Measurements from ENCODE around the gene HNF1A.

HNF1A gene

DNA sequence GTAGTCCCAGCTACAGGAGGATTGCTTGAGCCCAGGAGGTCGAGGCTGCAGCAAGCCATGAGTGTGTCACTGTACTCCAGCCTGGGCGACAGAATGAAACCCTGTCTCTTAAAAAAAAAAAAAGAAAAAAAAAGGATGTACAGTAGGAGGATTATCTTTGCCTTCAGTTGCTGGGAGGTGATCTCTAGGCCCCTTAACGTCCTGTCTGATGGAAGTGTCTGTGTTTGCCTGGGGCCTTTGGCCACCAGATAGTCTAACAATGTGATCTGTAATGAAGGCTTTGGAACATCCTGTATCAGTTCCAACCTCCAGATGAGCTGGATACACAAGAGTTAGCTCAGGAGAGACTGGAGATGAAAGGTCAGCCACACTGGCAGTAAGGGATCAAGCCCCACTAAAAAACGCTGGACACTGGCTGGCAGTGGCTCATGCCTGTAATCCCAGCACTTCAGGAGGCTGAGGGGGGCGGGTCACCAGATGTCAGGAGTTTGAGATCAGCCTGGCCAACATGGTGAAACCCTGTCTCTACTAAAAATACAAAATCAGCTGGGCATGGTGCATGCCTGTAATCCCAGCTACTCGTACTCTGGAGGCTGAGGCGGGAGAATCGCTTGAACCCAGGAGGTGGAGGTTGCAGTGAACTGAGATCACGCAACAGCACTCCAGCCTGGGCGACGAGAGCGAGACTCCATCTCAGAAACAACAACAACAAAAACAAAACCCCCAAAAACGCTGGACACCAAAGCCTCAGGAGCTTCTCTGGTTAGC is 19.0 kb upstream of the HNF1A start:
- no peak for DNase-seq (ENCODE audit: low read depth in 2 of 2)

DNA sequence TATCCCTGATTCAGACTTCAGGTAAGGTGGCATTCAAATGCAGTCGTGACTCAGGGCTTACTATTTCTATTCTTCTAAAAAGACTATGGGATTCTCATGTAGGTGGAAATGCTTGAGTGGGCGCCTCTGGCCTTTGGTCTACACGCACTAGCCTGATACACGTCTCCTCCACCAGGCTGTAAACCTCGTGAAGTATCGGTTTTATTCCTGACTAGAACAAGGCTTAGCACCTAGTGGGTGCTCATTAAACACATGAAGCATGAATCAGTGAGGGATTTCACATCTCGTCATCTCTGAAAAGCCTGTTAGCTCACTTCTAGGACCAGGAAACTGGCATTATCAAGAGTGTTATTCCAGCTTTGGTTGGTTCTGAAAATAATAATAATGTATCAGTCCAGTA is 17.7 kb upstream of the HNF1A start:
- peak in 1 of 2 donors; percentile 41 for DNase-seq (ENCODE audit: low read depth in 2 of 2)

DNA sequence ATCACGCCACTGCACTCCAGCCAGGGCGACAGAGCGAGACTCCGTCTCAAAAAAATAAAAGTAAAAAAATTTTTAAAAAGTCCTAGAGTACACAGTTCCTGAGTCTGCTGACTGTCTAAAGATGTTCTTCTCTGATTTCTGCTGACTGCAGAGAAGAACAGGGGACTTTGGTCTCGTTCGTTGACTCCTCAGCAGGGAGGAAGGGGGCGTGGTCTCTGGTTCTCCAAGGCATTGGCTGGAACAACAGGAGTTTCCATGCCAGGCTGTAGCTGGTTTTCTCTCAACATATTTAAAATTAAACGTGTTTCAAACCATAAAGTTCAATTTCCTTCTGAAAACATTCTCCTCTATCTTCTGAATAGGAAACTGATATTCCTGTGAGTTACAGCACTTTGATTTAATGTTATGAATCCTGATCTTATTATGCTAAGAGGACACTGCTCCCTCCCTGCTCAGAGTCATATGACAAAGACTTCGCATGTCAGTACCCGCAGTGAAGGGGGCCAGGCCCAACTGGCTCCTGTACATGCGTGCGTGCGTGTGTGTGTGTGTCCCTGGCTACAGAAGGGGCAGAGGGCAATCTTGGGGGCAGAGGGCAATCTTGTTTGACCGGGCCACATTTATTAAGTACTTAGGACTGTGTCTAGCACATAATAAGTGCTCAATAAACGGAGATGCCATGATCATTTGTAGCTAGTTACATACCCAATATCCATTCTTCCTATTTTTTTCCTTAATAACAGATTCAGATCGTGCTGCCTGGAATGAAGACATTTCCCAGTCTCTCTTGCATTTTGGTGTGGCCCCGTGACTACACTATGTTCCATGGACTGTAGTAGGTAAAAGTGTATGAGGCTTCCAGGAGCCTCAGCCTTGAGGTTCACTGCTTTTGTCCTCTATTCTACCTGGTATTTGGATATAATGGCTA is 16.5 kb upstream of the HNF1A start:
- DNase-seq (ENCODE audit: low read depth in 2 of 2), result no peak

DNA sequence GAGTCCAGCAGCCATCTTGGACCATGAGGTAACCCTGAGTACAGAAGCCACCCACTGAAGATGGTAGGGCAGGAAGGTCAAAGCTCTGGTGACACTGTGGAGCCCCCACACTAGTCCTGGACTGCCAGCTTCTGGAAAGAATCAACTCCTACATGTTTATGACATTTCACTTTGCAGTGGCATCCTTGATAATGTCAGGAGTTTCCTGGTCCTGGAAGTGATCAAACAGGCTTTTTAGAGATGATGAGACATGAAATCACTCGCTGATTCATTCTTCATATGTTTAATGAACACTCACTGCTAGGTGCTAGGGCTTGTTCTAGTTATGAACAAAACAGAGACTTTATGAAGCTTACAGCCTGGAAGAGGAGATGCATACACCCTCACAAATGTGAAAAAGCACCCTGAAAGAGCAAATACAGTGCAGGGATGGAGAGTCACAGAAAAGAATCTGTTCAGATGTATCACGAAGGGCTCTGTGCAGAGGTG is 15.8 kb upstream of the HNF1A start:
- DNase-seq (ENCODE audit: low read depth in 2 of 2), result no peak

DNA sequence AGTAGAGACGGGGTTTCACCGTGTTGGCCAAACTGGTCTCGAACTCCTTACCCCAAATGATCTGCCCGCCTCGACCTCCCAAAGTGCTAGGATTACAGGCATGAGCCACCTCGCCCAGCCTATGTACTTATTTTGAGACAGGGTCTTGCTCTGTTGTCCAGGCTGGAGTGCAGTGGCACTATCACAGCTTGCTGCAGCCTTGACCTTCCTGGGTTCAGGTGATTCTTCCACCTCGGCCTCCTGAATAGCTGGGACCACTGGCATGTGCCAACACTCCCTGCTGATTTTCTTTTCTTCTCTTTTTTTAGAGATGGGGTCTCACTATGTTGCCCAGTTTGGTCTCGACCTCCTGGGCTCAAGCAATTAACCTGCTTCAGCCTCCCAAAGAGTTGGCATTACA is 14.0 kb upstream of the HNF1A start:
- no peak for DNase-seq (ENCODE audit: low read depth in 2 of 2)

DNA sequence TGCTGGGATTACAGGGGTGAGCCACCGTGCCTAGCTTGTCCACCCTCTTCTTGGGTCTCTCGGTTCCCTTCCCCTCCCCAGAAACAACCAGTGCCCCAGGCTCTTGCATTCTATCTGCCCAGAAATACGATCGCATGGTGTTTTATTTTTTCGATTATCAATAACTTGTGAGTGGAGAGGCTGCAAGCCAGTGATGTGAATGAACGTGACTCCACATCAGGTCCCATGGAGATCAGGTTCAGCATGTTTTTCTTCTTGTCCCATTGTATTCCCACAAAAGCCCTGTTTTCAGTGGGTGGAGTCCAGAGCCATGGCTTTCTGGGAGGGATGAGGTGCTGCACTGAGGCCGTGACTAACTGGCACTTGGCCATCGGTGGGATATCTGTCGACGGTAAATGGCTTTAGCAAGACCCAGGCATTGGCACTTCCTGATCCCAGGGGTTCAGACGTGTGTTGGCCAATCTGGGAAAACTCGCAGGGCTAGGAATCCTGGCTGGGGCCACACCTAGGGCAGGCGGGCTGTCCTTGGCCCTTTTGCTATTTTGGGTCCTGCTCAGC is 12.7 kb upstream of the HNF1A start:
- DNase-seq (ENCODE audit: low read depth in 2 of 2), result no peak

DNA sequence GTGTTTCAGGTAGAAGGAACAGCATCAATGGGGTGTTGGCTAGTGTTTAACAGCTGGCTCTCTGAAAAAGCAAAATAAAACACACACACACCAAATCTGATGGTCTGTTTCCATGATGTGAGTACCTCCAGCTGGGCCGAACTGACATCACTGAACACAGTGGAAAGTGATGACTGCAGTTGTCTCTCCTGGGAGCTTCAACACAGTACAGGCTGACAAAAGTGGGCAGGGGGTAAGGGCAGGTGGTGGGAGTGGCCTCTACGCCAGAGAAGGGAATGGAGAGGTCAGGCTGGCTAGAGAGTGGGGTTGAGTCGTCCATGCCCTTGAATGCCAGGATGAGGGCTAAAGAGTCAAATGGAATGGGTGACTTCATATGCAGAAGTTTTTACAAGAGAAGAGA is 8.0 kb upstream of the HNF1A start:
- no peak for DNase-seq (ENCODE audit: low read depth in 2 of 2)

DNA sequence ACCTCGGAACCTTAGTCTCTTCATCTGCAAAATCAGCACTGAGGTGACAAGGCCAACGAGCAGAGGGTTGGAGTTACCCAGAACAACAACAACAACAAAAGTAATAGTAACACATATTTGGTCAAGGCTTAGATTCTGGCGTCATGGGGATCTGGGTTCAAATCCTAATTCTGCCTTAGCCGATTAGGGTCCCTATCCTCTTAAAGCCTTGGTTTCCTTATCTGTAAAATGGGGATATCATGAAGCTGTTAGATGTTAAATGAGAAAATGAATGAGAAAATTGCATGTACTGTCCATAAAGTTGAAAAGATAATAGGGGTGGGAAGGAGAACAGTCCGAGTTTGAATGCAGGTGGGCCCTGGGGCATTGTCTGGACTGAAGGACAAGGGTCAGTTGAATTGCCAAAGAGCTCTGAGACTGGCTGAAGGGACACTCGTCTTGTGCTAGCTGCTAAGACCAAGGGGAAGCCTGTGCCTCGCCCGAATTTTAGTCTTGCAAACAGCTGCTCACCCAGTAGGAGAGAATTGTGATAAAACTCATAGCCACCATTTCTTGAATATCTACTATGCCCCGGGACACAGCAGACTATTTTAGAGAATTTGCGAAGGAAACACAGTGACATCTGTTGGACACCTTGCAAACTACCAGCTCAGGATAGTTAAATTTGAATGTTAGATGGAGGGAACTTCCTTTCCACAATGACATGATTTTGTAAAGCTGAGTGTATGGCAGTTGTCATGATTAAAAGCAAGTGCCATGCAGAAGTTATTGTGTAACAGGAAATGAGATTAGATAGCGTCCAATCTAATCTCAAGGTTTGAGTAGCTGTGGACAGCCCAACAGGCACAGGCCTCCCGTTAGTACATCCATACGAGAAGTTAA is 6.8 kb upstream of the HNF1A start:
- no peak for DNase-seq (ENCODE audit: low read depth in 2 of 2)

DNA sequence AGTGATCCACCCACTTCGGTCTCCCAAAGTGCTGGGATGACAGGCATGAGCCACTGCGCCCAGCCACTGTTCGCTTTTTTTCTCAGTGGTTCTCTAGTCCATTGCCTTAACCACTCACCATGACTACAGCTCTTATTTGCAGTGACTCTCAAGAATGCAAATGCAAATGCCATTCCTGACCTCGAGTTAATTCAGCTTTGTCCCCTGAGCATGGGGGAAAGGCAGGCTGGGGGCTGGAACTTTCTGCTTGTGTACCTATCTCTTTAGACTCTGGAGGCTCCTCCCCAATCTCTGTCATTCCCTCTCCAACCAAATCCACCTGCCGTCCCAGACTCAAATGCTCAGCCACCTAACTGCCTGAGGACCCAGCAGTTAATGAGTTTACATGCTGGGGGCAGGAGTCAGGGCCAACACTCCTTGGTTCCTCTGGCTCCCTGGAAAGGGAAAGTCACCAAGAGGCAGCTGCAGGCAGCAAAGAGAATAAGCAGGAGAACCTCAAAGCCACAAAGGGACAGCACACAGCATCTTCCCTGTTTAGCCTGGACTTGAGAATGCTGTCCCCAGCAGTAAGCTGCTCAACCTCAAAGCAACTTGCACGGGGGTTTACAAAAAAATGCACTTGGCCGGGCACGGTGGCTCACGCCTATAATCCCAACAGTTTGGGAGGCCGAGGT is 5.3 kb upstream of the HNF1A start:
- no peak for DNase-seq (ENCODE audit: low read depth in 2 of 2)

DNA sequence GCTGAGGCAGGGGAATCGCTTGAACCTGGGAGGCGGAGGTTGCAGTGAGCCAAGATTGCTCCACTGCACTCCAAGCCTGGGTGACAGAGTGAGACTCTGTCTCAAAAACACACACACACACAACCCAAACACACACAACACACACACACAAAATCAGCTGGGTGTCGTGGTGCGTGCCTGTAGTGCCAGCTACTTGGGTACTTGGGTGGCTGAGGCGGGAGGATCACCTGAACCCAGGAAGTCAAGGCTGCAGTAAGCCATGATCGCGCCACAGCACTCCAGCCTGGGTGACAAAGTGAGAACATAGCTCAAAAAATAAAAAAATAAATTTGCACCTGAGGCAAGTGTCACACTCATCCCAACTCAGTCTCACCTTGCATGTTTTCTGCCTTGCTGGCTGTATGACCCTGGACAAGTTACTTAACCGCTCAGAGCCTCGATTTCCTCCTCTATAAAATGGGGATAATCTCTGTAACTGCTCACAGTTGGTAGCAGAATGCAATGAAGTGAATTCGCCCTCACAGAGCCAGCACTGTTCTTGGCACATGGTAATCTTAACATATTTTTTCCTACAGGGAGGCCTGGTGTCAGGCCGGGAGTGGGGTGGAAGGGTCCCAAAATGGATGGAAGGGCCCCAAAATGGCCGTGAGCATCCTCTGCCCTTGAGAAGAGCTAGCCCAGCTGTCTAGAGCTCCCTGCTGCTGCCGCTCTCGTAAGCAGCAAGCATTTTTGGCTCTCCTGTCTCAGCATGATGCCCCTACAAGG is 630 bp upstream of the HNF1A start:
- no peak for DNase-seq (ENCODE audit: low read depth in 2 of 2)

DNA sequence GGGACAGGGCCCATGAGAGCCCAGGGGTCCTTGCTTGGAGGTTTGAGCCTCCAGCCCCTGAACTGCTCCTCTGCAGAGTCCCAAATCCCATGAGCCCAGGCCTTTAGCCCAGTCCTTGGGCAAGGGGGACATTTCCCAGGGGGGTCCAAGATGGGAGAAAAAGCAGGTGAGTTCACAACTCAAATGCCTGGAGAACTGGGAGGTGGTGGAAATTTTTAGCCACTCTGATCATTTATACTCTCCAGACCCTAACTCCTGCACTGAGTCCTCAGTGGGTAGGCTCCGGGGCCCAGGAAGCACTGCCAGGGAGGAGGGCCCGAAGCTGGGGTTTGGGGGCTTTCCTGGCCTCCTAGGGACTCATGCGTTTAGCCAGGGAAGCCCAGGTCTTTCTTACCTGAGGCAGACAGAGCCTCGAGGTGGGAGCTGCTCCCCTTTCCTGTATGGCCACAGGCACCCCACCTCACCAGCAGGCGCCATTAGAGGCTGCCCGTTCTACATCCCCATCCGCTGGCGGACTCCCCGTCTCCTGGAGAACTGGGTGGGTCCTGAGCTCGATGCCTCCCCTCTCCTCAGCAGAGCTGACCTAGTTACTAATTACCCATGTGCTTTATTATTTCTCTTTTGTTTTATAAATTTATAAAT is 998 bp downstream of the HNF1A start:
- no peak for DNase-seq (ENCODE audit: low read depth in 2 of 2)

DNA sequence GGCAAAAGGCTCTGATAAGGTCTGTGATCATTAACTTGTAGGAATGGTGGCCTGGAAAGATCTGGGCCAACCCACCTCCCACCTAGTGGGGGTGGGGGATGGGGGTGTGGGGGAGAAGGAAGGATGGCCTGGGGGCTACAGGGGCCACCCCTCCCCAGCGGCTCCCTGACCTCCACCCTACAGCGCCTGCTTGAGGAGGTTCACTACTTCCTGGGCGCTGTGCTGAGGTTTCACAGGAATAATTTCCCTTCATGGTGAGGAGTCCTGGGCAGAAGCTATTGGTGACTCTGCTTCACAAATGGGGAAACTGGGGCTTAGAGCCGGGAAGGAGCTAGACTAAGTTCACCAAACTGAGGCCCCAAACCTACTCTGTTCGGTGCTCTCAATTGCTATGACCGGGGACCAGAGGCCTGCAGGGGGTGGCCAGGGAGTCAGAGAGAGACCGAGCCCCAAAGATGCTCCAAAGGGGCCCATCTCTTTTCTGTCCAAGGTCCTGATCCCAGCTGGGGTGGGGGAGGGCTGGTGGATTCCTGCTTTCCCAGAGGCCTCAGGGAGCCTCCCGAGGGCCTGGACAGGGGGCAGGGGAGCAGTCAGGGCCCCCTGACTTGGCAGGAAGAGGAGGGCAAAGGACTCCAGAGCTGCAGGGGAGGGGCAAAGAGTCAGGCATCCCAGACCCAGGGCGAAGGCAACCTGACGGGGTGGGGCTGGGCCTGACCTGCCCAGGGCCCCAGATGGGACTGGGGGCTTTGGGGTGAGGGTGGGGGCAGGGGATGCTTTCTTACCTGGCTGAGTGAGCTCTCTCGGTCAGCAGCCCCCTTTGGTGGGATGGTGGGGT is 1.7 kb downstream of the HNF1A start:
- no peak for DNase-seq (ENCODE audit: low read depth in 2 of 2)

DNA sequence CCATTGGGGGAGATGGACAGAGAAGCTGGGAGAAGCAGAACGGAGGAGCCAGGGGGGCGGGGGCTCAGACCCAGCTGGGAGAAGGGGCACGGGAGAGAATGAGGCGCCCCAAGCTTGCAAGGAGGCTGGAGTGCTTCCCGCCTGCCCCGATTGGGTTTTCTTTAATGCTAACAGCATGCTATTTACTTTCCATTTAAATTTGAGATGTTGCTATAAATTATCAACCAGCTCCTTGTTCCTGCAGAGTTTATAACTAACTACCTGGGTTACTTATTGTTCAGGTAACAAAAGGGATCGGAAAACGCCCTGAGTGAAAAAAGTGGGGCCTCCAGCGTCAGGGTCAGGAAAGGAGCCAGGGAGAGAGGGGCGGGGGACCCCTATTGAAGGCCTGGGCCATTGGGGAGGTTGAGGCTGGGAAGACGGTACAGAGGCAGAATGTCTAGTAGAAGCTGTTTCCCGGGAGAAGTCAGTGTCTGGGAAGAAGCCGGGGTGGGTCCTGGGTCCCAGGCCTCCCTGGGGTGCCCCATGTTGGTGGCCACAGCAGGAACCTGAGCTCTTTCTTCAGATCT is 2.5 kb downstream of the HNF1A start:
- DNase-seq (ENCODE audit: low read depth in 2 of 2), result no peak

DNA sequence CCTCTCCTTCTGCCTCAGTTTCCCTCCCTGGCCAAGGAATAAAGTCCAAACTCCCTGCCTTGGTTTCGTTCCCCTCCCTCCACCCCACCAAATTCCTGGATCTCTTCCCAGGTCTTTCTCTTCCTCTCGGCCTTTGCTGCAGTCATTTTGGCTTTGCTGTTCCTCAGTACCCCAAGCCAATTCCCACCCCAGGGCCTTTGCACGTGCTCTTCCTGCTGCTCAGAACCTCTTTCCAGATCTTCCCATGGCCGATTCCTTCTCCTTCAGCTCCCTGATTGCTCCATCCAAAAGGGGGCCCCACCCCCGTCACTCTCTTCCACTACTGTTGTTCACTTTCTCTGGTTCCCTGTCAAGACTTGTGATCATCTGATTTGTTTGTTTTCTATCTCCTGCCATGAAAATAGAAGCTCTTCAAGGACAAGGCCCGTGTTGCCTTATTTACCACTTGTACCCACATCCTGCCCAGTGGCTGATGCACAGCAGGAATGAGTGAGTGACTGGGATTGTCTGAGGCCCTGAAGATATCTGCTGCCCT is 3.1 kb downstream of the HNF1A start:
- DNase-seq (ENCODE audit: low read depth in 2 of 2), result no peak

DNA sequence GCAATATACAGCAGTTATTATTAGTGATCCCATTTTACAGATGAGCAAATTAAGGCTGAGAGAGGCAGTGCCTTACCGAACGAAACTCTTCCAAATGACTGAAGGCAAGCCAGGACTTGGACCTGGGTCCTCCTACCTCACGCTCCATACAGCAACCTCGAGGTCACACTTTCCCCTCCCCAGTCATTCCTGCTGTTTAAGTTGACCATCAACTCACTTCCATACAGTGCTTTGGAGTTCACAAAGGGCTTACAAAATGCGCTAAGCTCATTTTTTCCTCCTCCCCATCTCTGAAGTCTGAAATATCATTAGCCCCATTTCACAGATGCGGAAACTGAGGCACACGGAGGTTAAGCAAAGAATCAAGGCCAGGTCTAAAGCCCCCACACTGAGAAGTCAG is 4.3 kb downstream of the HNF1A start:
- DNase-seq (ENCODE audit: low read depth in 2 of 2), result no peak

DNA sequence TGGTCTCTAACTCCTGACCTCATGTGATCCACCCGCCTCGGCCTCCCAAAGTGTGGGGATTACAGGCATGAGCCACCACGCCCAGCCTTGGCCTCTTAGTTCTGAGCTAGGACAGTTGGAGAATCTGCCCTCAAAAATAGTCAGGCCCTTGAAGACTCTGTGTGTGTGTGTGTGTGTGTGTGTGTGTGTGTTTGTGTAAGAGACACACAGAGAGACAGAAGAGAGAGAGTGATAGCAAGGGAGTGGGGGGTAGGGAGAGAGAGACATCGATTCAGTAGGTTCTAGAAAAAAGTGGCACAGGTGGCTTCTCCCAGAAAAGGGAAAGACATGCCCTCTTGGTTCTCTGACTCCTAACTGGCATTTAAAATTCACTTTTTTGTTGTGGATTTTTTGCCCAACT is 5.4 kb downstream of the HNF1A start:
- DNase-seq (ENCODE audit: low read depth in 2 of 2), result no peak

DNA sequence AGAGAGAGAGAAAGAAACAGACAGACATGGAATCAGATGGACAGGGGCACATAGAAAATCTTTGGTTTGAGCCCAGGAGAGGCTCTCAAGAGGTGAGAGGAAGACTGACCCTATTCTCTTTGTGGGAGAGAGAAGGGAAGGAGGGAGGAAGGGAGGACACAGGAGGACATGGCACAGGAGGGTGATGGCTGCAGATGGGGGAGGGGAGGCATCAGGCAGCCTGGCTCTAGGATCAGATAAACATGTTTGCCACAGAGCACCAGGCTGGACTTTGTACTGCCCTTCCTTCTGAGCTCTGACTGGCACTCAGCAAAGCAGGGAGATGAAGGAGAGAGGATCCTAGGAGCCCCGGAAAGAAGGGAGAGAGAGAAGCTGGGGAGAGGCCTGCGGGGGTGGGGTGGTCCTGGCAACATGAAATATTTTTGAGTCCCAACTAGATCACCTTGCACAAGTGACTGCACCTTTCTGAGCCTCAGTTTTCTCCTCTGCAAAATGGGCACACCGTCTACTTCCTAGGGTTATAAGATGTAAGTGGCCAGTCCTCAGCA is 6.1 kb downstream of the HNF1A start:
- DNase-seq (ENCODE audit: low read depth in 2 of 2), result no peak

DNA sequence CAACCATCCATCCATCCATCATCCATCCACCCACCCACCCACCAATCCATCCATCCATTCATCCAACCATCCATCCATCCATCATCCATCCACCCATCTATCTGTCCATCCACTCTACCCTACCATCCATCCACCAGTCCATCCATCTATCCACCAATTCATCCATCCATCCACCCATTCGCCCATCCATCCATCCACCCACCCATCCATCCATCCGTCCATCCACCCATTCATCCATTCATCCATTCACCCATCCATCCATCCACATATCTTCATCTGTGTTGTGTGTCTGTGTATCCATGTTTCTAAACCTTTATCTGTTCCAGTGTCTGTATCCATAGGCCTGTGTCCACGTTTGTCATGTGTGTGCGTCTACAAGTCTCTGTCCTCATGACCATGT is 9.9 kb downstream of the HNF1A start:
- DNase-seq (ENCODE audit: low read depth in 2 of 2), result no peak

Measured in stimulated activated CD8-positive, alpha-beta memory T cell treated with anti-CD3 and anti-CD28 coated beads, Interleukin-2, amount 100 ng/mL, for 48 hours (primary cell).